WTC11 (cell line): ENCODE measurements around the gene PODN. TPM values are rescaled to one million over a fixed set of nuclear protein-coding genes. Genes with fewer than 3 reads are reported as not detected.

ENCODE experiments used
- ATAC-seq: fragments of 200-7000 bp; cut with Tn5 transposase; 2 replicates; pipeline ENCODE4 v1.10.0; 2021; ENCODE audit warnings: mild to moderate bottlenecking, moderate library complexity
- CTCF ChIA-PET: fragments of 300-600 bp; sonication (Branson Sonifier 250); formaldehyde crosslinking; loops from one replicate; lab custom pipeline; 2021; ENCODE audit warnings: antibody characterized with exemption; lab: Charles Lee
- POLR2A ChIA-PET: fragments of 350-600 bp; sonication (Branson Sonifier 250); formaldehyde crosslinking; loops from one replicate; lab custom pipeline; 2021; ENCODE audit warnings: antibody characterized with exemption; lab: Charles Lee
- DNase-seq: peaks from one replicate; pipeline ENCODE4 v3.0.0; 2021; ENCODE audit warnings: low spot score
- H3K27ac Mint-ChIP-seq: 2 replicates; pipeline ENCODE4 v1.8.0; 2021; ENCODE audit warnings: mixed read lengths
- H3K27me3 Mint-ChIP-seq: 2 replicates; pipeline ENCODE4 v1.8.0; 2021; ENCODE audit warnings: low read depth, mild to moderate bottlenecking, moderate library complexity, mixed read lengths
- H3K36me3 Mint-ChIP-seq: 2 replicates; pipeline ENCODE4 v1.8.0; 2021; ENCODE audit warnings: mixed read lengths
- H3K4me1 Mint-ChIP-seq: 2 replicates; pipeline ENCODE4 v1.8.0; 2022; ENCODE audit warnings: mixed read lengths
- H3K4me3 Mint-ChIP-seq: 2 replicates; pipeline ENCODE4 v1.8.0; 2021; ENCODE audit warnings: mild to moderate bottlenecking, moderate library complexity, mixed read lengths
- H3K9me3 Mint-ChIP-seq: 2 replicates; pipeline ENCODE4 v1.8.0; 2021; ENCODE audit warnings: mixed read lengths
- AFF4 ChIP-seq: sonication (generic); formaldehyde crosslinking; IDR thresholded peaks from 2 replicates; pipeline ENCODE4 v1.8.1; 2023; ENCODE audit warnings: mild to moderate bottlenecking, missing genetic modification reagents, borderline replicate concordance
- AR ChIP-seq: fragments of 250-450 bp; sonication (Bioruptor Pico); IDR thresholded peaks from 2 replicates; pipeline ENCODE4 v1.9.0; 2021; ENCODE audit warnings: mild to moderate bottlenecking
- FOXP4 ChIP-seq: sonication (generic); formaldehyde crosslinking; IDR thresholded peaks from 2 replicates; pipeline ENCODE4 v1.8.0; 2022; ENCODE audit warnings: mild to moderate bottlenecking, missing genetic modification reagents
- JAZF1 ChIP-seq: fragments of 250-450 bp; sonication (Bioruptor Pico); IDR thresholded peaks from 2 replicates; pipeline ENCODE4 v1.9.0; 2021; ENCODE audit warnings: moderate library complexity, mild to moderate bottlenecking, inconsistent platforms
- JUN ChIP-seq: sonication (generic); formaldehyde crosslinking; IDR thresholded peaks from 2 replicates; pipeline ENCODE4 v1.8.0; 2023; ENCODE audit warnings: mild to moderate bottlenecking, missing genetic modification reagents
- KAT7 ChIP-seq: sonication (generic); formaldehyde crosslinking; IDR thresholded peaks from 2 replicates; pipeline ENCODE4 v1.8.1; 2023; ENCODE audit warnings: missing genetic modification reagents, mild to moderate bottlenecking, borderline replicate concordance
- MLX ChIP-seq: sonication (generic); formaldehyde crosslinking; IDR thresholded peaks from 2 replicates; pipeline ENCODE4 v1.8.1; 2023; ENCODE audit warnings: mild to moderate bottlenecking, missing genetic modification reagents, moderate library complexity
- MXD4 ChIP-seq: fragments of 250-450 bp; sonication (Bioruptor Pico); IDR thresholded peaks from 2 replicates; pipeline ENCODE4 v1.8.0; 2021; ENCODE audit warnings: mild to moderate bottlenecking, moderate library complexity, borderline replicate concordance
- MYBL2 ChIP-seq: sonication (generic); formaldehyde crosslinking; IDR thresholded peaks from 2 replicates; pipeline ENCODE4 v1.8.1; 2023; ENCODE audit warnings: mild to moderate bottlenecking, moderate library complexity, missing genetic modification reagents
- NFATC4 ChIP-seq: fragments of 250-450 bp; sonication (Bioruptor Pico); IDR thresholded peaks from 2 replicates; pipeline ENCODE4 v1.9.0; 2021; ENCODE audit warnings: mild to moderate bottlenecking
- NFE2L1 ChIP-seq: sonication (generic); formaldehyde crosslinking; IDR thresholded peaks from 2 replicates; pipeline ENCODE4 v1.8.1; 2023; ENCODE audit warnings: missing genetic modification reagents
- NFYB ChIP-seq: sonication (generic); formaldehyde crosslinking; conservative IDR thresholded peaks from 2 replicates; pipeline ENCODE4 v1.8.0; 2022; ENCODE audit warnings: low read depth, missing genetic modification reagents
- NR1H2 ChIP-seq: sonication (generic); formaldehyde crosslinking; IDR thresholded peaks from 2 replicates; pipeline ENCODE4 v1.9.0; 2021; ENCODE audit warnings: mild to moderate bottlenecking, moderate library complexity, missing genetic modification reagents
- SP1 ChIP-seq: sonication (generic); formaldehyde crosslinking; conservative IDR thresholded peaks from 2 replicates; pipeline ENCODE4 v1.8.1; 2022; ENCODE audit warnings: missing genetic modification reagents
- TP53 ChIP-seq: sonication (generic); formaldehyde crosslinking; IDR thresholded peaks from 2 replicates; pipeline ENCODE4 v1.8.1; 2023; ENCODE audit warnings: mild to moderate bottlenecking, missing genetic modification reagents
- ZNF121 ChIP-seq: sonication (generic); formaldehyde crosslinking; IDR thresholded peaks from 2 replicates; pipeline ENCODE4 v1.8.0; 2023; ENCODE audit warnings: missing genetic modification reagents
- ZNF317 ChIP-seq: sonication (generic); formaldehyde crosslinking; IDR thresholded peaks from 2 replicates; pipeline ENCODE4 v1.8.1; 2023; ENCODE audit warnings: low read depth, mild to moderate bottlenecking, moderate library complexity, missing genetic modification reagents, borderline replicate concordance
- ZNF425 ChIP-seq: fragments of 250-450 bp; sonication (Bioruptor Pico); conservative IDR thresholded peaks from 2 replicates; pipeline ENCODE4 v1.9.0; 2021; ENCODE audit warnings: mild to moderate bottlenecking
- ZSCAN18 ChIP-seq: fragments of 250-450 bp; sonication (Bioruptor Pico); IDR thresholded peaks from 2 replicates; pipeline ENCODE4 v2.1.2; 2022; ENCODE audit warnings: mild to moderate bottlenecking, moderate library complexity
- total RNA-seq: library from RNA; stranded (reverse); gene quantifications from 3 replicates; pipeline ENCODE4 v1.2.3, GENCODE V29; 2021

The PODN gene
- total RNA-seq, 1 experiment from 2014 or later = 0.48 TPM

- H3K4me1 Mint-ChIP-seq = no peaks in the 10 kb centered on the region
- POLR2A ChIA-PET = no interaction called here
- TF ChIP-seq KAT7 (CRISPR knock-in tag) = no peak
- no peak for TF ChIP-seq AFF4 (CRISPR knock-in tag)
- no peak for TF ChIP-seq AR (CRISPR knock-in tag)
- no peak for TF ChIP-seq NR1H2 (CRISPR knock-in tag)
- TF ChIP-seq FOXP4 = no peak
- TF ChIP-seq JUN (CRISPR knock-in tag) = no peak
- TF ChIP-seq MLX (CRISPR knock-in tag) = no peak
- no peak for TF ChIP-seq ZNF317 (CRISPR knock-in tag)
- TF ChIP-seq TP53 (CRISPR knock-in tag) = no peak
- no peak for TF ChIP-seq ZSCAN18 (CRISPR knock-in tag)
- TF ChIP-seq, all 79 proteins: peak for 0
- ATAC-seq = no peak
- DNase-seq = no peak
- H3K36me3 Mint-ChIP-seq = no peaks in the 10 kb centered on the region
- no peak overlapping the region for H3K27ac Mint-ChIP-seq
- CTCF ChIA-PET = no interaction called here
- peaks cover 2% of the 10 kb centered on the region; the same call in 1 of the 2 replicates for H3K27me3 Mint-ChIP-seq
- no peak overlapping the region for H3K4me3 Mint-ChIP-seq
- H3K9me3 Mint-ChIP-seq = peaks cover 4% of the 10 kb centered on the region; the same call in 1 of the 2 replicates
These were observed 69.6 kb downstream of the PODN start for GRCh38 chr1:53131590-53131938.

- Mint-ChIP-seq H3K27me3 (peaks cover 2% of the 10 kb centered on the region; the same call in 1 of the 2 replicates), H3K36me3 (peaks cover under 1% of the 10 kb centered on the region; the same call in 1 of the 2 replicates), H3K4me1 (no peaks in the 10 kb centered on the region), H3K27ac (no peak overlapping the region), H3K4me3 (no peak overlapping the region), H3K9me3 (peaks cover 6% of the 10 kb centered on the region)
- CTCF ChIA-PET = no interaction called here
- no peak for ATAC-seq
- no peak for DNase-seq
- POLR2A ChIA-PET = interaction anchor here (0.6 kb wide), 1 partner anchor 11 kb away, joined by 4 read pairs; no protein-coding TSS in a partner anchor
- TF ChIP-seq ZNF425 (CRISPR knock-in tag) (no peak), MYBL2 (CRISPR knock-in tag) (no peak), ZNF121 (CRISPR knock-in tag) (no peak), NFATC4 (no peak), MXD4 (no peak), NFYB (CRISPR knock-in tag) (no peak), JAZF1 (CRISPR knock-in tag) (no peak), SP1 (CRISPR knock-in tag) (no peak), NFE2L1 (CRISPR knock-in tag) (no peak)
These were observed 70.2 kb downstream of the PODN start for GRCh38 chr1:53132176-53132575.
